Left lung (tissue), 10 donors: ENCODE data around the gene ODF2L. TPM values are rescaled to one million over a fixed set of nuclear protein-coding genes. Genes with fewer than 3 reads are reported as not detected.

Experiments
- ATAC-seq: fragments of 200-7000 bp; cut with Tn5 transposase; one replicate; pipeline ENCODE4 v1.9.1; 2020; ENCODE audit warnings: moderate library complexity
- DNase-seq, 4 donors: peaks; one replicate each; pipeline ENCODE4 v3.0.0-alpha.2; 2013 to 2020
- H3K27ac ChIP-seq, 2 donors: fragments of 200-600 bp; sonication (generic) in 1 of 2; one replicate each; pipeline versions ENCODE4 v1.5.0 to v1.8.0; 2020 to 2021
- H3K27me3 ChIP-seq, 2 donors: fragments of 200-600 bp; sonication (generic) in 1 of 2; one replicate each; pipeline versions ENCODE4 v1.5.0 to v1.8.0; 2020 to 2021
- H3K36me3 ChIP-seq, 2 donors: fragments of 200-600 bp; sonication (generic) in 1 of 2; one replicate each; pipeline versions ENCODE4 v1.5.0 to v1.8.0; 2020 to 2021
- H3K4me1 ChIP-seq, 2 donors: fragments of 200-600 bp; one replicate each; pipeline ENCODE4 v1.8.0; 2021
- H3K4me3 ChIP-seq, 2 donors: fragments of 200-600 bp; sonication (generic) in 1 of 2; one replicate each; pipeline versions ENCODE4 v1.5.0 to v1.8.0; 2020 to 2021; ENCODE audit warnings: mild to moderate bottlenecking in 1 of 2
- H3K9me3 ChIP-seq, 2 donors: fragments of 200-600 bp; sonication (generic) in 1 of 2; one replicate each; pipeline versions ENCODE4 v1.5.0 to v1.8.0; 2020 to 2021
- CTCF ChIP-seq, 2 donors: fragments of 200-600 bp; sonication (generic) in 1 of 2; IDR thresholded peaks; one replicate each; pipeline versions ENCODE4 v1.5.0 to v1.8.0; 2021; ENCODE audit warnings: antibody characterized with exemption in 2 of 2
- intact Hi-C, 2 donors: fragments of 100-400 bp; cut with DNase I; formaldehyde crosslinking; loops; one replicate each; pipeline versions ENCODE4 v1.11.2 to v1.14.2; 2022
- polyA plus RNA-seq, 6 donors: library from polyadenylated mRNA; unstranded; fragments of 120-200 nt; gene quantifications; one replicate each; pipeline ENCODE4 v1.2.1, GENCODE V29; 2013; ENCODE audit not compliant: insufficient read length in 6 of 6
- total RNA-seq, 2 donors: library from RNA; stranded (reverse); fragmentation: NEBNext Ultra II Directional; extraction: Animal tissue kit (Norgen Biotek cat#: 25700); gene quantifications; one replicate each; pipeline ENCODE4 v1.2.1, GENCODE V29; 2021
- donor health status: DM: no; HTN: yes; CAD: no.
- donor health status: DM: no; HTN: no; CAD: no.

The ODF2L gene
- total and polyA plus RNA-seq, 8 donors, result 37.9 to 141 (median 109) TPM

- TF ChIP-seq CTCF (IDR thresholded peaks at IDR 0.05), result no peak
- H3K4me1 ChIP-seq, result peaks cover 14 to 23% of the 10 kb centered on the region in 2 donors
- H3K27ac ChIP-seq, result peak overlapping the region in 1 of 2 donors; percentile 31
- no peaks in the 10 kb centered on the region for H3K9me3 ChIP-seq
- H3K36me3 ChIP-seq, result no peaks in the 10 kb centered on the region
- H3K27me3 ChIP-seq, result no peaks in the 10 kb centered on the region
- ATAC-seq, result no peak
- no peak for DNase-seq
- intact Hi-C loops, result no loop called here
- H3K4me3 ChIP-seq, result no peak overlapping the region
Measured at GRCh38 chr1:86389307-86389706, 6.8 kb downstream of the ODF2L start.

DNA sequence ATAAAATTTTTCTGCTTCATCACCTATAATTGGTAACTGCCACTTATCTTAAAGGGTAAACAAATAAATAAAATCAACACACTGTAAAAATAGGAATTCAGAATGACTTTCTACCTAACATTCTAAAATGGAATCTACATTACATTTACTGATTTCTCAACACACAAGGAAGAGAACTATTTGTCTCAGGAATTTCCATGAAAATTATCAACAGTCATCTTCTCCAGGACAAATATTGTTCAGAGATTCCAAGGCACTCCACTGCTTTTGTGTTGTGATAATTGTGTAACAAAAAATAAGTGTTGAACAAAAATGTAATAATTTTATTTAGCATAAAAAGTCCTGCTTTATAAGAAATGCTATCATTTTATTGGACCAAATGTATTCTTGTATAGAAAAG, 7.3 kb downstream of the ODF2L start:
- intact Hi-C loops, result no loop called here
- no peak overlapping the region for H3K4me3 ChIP-seq
- no peak for TF ChIP-seq CTCF (IDR thresholded peaks at IDR 0.05)
- H3K27ac ChIP-seq, result peak overlapping the region in 1 of 2 donors; percentile 31
- DNase-seq, result no peak
- H3K9me3 ChIP-seq, result no peaks in the 10 kb centered on the region
- H3K27me3 ChIP-seq, result no peaks in the 10 kb centered on the region
- no peak for ATAC-seq
- no peaks in the 10 kb centered on the region for H3K36me3 ChIP-seq
- peaks cover 14 to 20% of the 10 kb centered on the region in 2 donors for H3K4me1 ChIP-seq

DNA sequence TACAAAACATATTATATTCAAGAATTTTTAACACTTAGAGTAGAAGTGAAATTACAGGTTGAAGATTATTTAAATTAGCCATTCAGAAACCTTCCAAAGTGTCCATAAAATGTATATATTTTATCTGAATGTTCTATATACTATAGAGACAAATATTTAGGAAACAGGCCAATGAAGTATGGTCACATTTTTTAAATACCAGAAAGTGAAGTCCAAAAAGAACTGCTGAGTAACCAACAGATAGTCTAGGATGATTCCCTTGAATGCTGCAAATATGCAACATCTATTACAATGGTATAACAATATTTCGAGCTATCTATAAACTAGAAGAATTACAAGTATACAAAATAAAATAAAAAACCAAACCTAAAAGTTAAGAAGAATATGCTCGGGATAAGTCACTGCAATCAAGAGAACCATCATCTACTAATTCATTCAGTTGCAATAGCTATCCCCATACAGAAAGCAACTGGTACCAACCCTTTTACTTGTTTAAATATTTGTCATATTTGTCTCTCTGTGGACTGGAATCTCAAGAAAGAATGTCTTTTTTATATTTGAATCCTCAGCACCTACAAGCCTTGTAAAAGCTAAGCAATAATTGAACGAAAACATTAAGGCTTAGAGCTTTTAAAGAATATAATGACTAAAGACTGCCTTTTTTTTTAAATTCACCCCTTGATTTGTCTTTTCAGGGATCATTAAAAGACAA, 8.1 kb downstream of the ODF2L start:
- TF ChIP-seq CTCF (IDR thresholded peaks at IDR 0.05), result no peak
- ATAC-seq, result no peak
- Histone ChIP-seq H3K4me1 (peaks cover 11 to 19% of the 10 kb centered on the region in 2 donors), H3K9me3 (no peaks in the 10 kb centered on the region), H3K4me3 (no peak overlapping the region), H3K27me3 (no peaks in the 10 kb centered on the region), H3K27ac (no peak overlapping the region), H3K36me3 (no peaks in the 10 kb centered on the region)
- intact Hi-C loops, result no loop called here
- no peak for DNase-seq

DNA sequence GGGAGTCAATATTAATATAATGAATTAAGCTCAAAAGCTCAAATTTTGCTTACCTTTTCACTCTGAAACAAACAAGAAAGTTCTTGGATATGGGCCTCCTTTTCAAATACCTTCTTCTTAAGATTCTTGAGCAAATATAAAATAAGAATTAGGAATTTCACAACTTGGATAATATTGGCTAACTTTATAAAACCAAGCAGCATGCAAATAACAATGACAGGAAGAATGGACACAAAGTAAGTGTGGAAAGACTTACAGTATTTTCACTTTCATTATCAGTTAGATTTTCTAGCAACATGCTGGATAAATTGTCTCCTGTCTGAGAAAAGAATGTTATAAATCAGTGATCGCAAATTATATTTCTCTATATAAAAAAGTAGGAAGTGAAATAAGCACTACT, 13.2 kb downstream of the ODF2L start:
- Histone ChIP-seq H3K36me3 (no peaks in the 10 kb centered on the region), H3K4me3 (peak overlapping the region in 1 of 2 donors; percentile 29), H3K4me1 (peaks cover 0 to 11% of the 10 kb centered on the region in 2 donors), H3K27ac (peak overlapping the region; percentile 44 to 49), H3K9me3 (no peaks in the 10 kb centered on the region), H3K27me3 (no peaks in the 10 kb centered on the region)
- no peak for ATAC-seq
- intact Hi-C loops, result no loop called here
- no peak for DNase-seq
- TF ChIP-seq CTCF (IDR thresholded peaks at IDR 0.05), result no peak

DNA sequence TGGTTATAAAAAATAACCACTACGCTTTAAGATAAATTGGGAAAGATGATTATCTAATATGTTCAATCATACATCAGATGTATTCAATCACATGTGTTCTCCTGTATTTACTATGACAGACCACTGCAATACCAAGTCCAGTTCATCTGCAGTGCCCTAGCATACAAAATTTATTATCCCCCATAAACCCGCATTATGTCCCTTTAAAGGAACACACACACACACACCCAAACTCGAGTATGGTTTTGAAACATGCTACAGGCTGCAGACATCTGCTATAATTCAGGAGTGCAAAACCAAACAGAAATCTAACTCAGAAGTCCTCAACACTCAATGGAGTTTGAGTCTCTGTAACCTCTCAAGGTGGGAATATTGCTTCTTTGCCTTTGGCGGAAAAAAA, 14.9 kb downstream of the ODF2L start:
- ATAC-seq (peak; percentile 29), DNase-seq (no peak)
- Histone ChIP-seq H3K4me3 (peak overlapping the region in 1 of 2 donors; percentile 5), H3K4me1 (peaks cover 0 to 11% of the 10 kb centered on the region in 2 donors), H3K27ac (peak overlapping the region in 1 of 2 donors; percentile 7), H3K9me3 (peaks cover 0 to 8% of the 10 kb centered on the region in 2 donors), H3K27me3 (no peaks in the 10 kb centered on the region), H3K36me3 (peaks cover 0 to 6% of the 10 kb centered on the region in 2 donors)
- intact Hi-C loops, result no loop called here
- TF ChIP-seq CTCF (IDR thresholded peaks at IDR 0.05), result no peak
